ENCODE measurements around the gene CD58.

The CD58 gene

GRCh38 chr1:116502671-116503314 lies 68.0 kb downstream of the CD58 start (continued):
- no peak for TF ChIP-seq BCL6B (tag by site-specific recombination; IDR thresholded peaks at IDR 0.05)
- TF ChIP-seq ZNF155 (tag by site-specific recombination; IDR thresholded peaks at IDR 0.05) = no peak
- no peak for TF ChIP-seq ZNF37A (tag by site-specific recombination; IDR thresholded peaks at IDR 0.05)
- no peak for TF ChIP-seq ZNF169 (tag by site-specific recombination; IDR thresholded peaks at IDR 0.05)
- no peak for TF ChIP-seq RBAK (tag by site-specific recombination; IDR thresholded peaks at IDR 0.05)
- TF ChIP-seq ZNF600 (tag by site-specific recombination; IDR thresholded peaks at IDR 0.05) = no peak
- TF ChIP-seq ZSCAN18 (tag by site-specific recombination; IDR thresholded peaks at IDR 0.05) = no peak

GRCh38 chr1:116501870-116502244 lies 69.0 kb downstream of the CD58 start:
- TF ChIP-seq AEBP2 (tag by site-specific recombination; IDR thresholded peaks at IDR 0.05; ENCODE audit: borderline replicate concordance) (no peak), ZNF174 (tag by site-specific recombination; IDR thresholded peaks at IDR 0.05) (no peak), MYNN (tag by site-specific recombination; IDR thresholded peaks at IDR 0.05; ENCODE audit: borderline replicate concordance) (no peak), RBAK (tag by site-specific recombination; IDR thresholded peaks at IDR 0.05) (no peak), PRDM1 (tag by site-specific recombination; IDR thresholded peaks at IDR 0.05) (no peak), ZNF449 (tag by site-specific recombination; IDR thresholded peaks at IDR 0.05) (no peak), ZNF544 (tag by site-specific recombination; IDR thresholded peaks at IDR 0.05) (no peak), ZNF677 (tag by site-specific recombination; IDR thresholded peaks at IDR 0.05) (no peak), ZNF148 (tag by site-specific recombination; IDR thresholded peaks at IDR 0.05; ENCODE audit: borderline replicate concordance) (no peak), HOXD13 (CRISPR knock-in tag; IDR thresholded peaks at IDR 0.05; ENCODE audit: borderline replicate concordance) (no peak), ZFHX2 (tag by site-specific recombination; conservative IDR thresholded peaks at IDR 0.05) (no peak), ZNF366 (tag by site-specific recombination; conservative IDR thresholded peaks at IDR 0.05) (no peak)
- no peaks in the 10 kb centered on the region for H3K36me3 ChIP-seq (ENCODE audit: control insufficient read depth in 2 of 2, insufficient read depth in 1 of 2, low read length in 2 of 2)
- H3K4me1 ChIP-seq (ENCODE audit: control insufficient read depth, insufficient read depth, low read length) = no peaks in the 10 kb centered on the region
- no peak overlapping the region for H3K4me3 ChIP-seq (ENCODE audit: low read depth, low read length)
- ChIA-PET POLR2A (no interaction called here), CTCF (interaction anchor here (0.7 to 9.6 kb wide), 4 partner anchors 17 to 363 kb away, joined by 3 to 127 read pairs (median 16); no protein-coding TSS in a partner anchor)
- H3K9me3 ChIP-seq (ENCODE audit: control insufficient read depth, insufficient read depth, low read depth, low read length) = no peaks in the 10 kb centered on the region
- H3K27ac ChIP-seq (ENCODE audit: extremely low read depth, low read depth, low read length) = no peak overlapping the region

Measured in HEK293 (cell line).